GM18867 (cell line): ENCODE results near the gene MAD2L1.
"Not testable (repeated sequence)": the region's sequence is repeated elsewhere in the genome, so short reads cannot be mapped to it uniquely, and the experiment has no call there.

Experiments used
- ATAC-seq: cut with Tn5 transposase; IDR thresholded peaks from one replicate; pipeline ENCODE4 v1.9.1; 2021; ENCODE audit warnings: mild to moderate bottlenecking, moderate library complexity; ENCODE audit not compliant: unreplicated experiment

The MAD2L1 gene

GRCh38 chr4:120066517-120067340, at the start of gene MAD2L1:
Gene MAD2L1, minus strand, starts transcription at chr4:120066848. Its CDS starts 114 bp downstream, at chr4:120066734.
- peak; percentile 87 for ATAC-seq

- ATAC-seq = no peak
Observed at GRCh38 chr4:120111745-120112144, 45.1 kb upstream of the MAD2L1 start.

- ATAC-seq = no peak
Observed at GRCh38 chr4:120109406-120109805, 42.8 kb upstream of the MAD2L1 start.

- peak; percentile 96 for ATAC-seq
Observed at GRCh38 chr4:120105472-120105871, 38.8 kb upstream of the MAD2L1 start.

GRCh38 chr4:120096508-120097297, 30.1 kb upstream of the MAD2L1 start:
- no peak for ATAC-seq

GRCh38 chr4:120088507-120088906, 21.9 kb upstream of the MAD2L1 start:
- no peak for ATAC-seq

- ATAC-seq = not testable (repeated sequence)
Observed at GRCh38 chr4:120088066-120088465, 21.4 kb upstream of the MAD2L1 start.

DNA sequence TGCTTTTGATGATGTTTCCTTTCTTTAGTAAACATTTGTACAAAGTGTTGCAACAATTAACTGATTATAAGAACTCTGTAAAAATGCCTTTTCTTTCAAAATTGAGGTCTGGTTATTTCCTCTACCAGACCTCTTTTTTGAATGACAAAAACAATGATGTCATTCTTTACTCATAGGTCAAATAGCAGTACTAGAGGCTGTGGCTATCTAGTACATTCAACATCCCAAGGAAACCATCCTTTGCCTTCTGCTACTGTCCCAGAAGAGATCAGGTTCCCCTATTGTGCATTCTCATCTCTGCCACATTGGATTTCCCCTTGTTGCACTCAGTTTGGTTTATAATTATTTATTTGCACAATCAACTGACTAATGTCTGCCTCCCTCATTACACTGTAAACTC, 19.1 kb upstream of the MAD2L1 start:
- peak; percentile 55 for ATAC-seq

- ATAC-seq = no peak
Observed at GRCh38 chr4:120084327-120084726, 17.7 kb upstream of the MAD2L1 start.

- no peak for ATAC-seq
Observed at GRCh38 chr4:120083152-120083551, 16.5 kb upstream of the MAD2L1 start.

GRCh38 chr4:120082251-120082650, 15.6 kb upstream of the MAD2L1 start:
- ATAC-seq = no peak

DNA sequence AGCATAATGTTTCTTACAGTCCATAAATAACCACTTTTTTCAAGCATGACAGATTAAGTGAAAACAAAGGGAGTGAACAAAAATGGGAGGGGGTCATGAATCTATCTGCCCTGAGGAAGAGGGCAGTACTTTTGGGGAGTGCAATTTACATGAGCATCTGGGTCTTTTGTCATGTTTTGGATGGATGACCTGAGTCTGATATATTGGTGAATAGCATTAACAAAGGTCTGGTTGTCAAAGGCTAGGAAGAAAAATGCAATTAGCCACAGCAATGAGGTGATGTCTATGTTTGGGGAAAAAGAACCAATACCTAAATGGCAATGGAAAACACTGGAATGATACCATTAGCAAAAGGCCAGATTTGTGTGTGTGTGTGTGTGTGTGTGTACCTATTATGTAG, 15.1 kb upstream of the MAD2L1 start:
- ATAC-seq = no peak

GRCh38 chr4:120080533-120080932, 13.9 kb upstream of the MAD2L1 start:
- ATAC-seq = no peak

DNA sequence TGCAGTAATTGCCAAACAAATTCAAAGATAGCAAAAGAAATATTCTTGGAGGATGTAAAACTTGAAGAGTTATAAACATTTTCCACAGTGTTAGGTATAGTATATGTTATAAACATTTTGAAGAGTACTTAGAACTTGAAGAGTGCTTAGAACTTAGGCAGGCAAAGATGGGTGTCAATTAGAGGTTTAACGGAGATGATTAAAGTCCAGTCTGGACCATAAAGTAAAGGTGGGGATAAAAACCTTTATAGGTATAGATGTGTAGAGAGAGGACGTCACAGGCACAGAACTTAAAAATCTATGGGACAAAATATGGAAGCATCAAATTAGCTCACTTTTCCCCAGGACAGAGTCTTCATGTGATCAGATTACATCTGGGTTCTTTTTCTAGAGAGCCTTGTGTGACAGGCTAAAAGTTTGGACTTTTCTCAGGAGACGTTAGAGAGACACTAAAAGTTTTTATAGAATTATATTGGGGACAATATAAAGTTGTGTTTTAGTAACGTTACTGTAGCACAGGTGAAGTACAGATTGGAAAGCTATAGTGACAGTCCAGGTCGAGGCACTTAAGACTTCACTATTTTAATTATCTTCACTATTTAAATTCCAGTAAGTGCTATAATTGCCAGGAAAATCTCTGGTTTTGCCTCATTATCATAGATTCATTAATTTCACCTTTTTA, 13.3 kb upstream of the MAD2L1 start:
- no peak for ATAC-seq

DNA sequence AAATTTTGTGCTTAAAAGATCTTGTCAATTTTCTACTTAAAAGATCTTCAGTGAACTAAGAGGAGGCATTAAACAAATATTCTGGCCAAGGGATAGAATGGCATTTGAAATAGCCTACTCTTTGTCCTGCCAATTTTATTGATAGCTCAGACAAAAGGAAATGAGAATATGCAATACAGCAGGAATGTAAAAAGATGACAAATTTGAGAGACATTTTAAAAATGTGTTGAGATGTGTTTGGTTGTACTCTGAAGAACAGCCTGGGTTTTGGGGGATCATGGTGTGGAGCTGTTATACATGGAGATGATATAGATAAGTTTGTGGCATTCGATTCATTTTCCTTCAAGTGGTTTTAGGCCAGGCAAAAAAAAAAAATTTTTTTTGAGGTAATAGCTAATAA, 11.6 kb upstream of the MAD2L1 start:
- ATAC-seq = no peak

DNA sequence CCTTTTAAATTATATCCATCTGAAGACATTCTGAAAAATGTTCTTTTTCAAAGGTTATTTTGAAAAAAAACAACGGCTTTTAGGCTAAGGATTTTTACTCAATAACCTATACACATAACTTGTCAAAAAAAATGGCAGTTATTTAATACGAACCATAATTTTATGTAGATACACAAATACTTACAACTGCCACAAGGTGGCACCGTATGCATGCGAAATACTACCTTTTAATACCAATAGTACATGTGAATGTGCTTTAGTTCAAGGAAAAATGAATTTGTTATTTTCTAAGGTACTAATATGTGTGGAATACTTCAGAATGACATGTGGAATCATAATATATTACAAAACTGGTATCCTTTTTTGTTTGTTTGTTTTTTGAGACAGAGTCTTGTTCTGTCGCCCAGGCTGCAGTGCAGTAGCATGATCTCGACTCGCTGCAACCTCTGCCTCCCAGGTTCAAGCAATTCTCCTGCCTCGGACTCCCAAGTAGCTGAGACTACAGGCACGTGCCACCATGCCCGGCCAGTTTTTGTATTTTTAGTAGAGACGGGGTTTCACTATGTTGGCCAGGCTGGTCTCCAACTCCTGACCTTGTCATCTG, 4.6 kb upstream of the MAD2L1 start:
- no peak for ATAC-seq

- ATAC-seq = no peak
Observed at GRCh38 chr4:120070196-120070595, 3.5 kb upstream of the MAD2L1 start.

DNA sequence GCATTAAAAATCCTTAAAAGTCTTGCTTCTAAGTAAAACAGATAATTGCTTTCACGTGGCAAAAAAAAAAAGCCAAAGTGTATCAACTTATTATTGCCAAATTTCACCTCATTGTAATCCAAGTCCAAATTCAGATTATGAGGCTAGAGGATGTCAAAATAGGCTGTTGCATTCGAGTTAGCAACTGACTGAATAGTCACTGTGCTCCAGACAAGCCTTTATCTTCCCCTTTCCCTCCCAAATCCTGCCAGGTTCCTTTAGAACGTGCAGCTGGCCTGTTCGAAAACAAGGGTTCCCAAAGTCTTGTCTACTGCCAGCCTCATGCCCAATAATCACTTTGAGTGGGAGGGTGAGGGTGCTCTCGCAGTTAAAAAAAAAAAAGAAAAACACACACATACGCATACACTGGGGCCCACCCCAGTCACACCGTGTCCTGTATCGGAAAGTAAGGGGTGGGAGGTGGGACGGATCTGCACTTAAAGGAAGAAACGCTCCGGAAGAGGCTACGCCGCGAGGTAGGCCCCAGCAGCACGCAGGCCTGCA, 603 bp downstream of the MAD2L1 start:
- ATAC-seq = no peak

- ATAC-seq = no peak
Observed at GRCh38 chr4:120064887-120065286, 1.8 kb downstream of the MAD2L1 start.

GRCh38 chr4:120063711-120064110, 2.9 kb downstream of the MAD2L1 start:
- ATAC-seq = not testable (repeated sequence)
